Measurements from ENCODE around the gene BEND2. TPM values are rescaled to one million over a fixed set of nuclear protein-coding genes. Genes with fewer than 3 reads are reported as not detected.

The BEND2 gene
- total RNA-seq, 1 experiment from 2014 or later, result not detected

GRCh38 chrX:18119856-18120255 lies 100.8 kb downstream of the BEND2 start:
- Histone ChIP-seq H3K79me2 (ENCODE audit: insufficient read depth, low read length) (no peaks in the 10 kb centered on the region), H4K20me1 (ENCODE audit: insufficient read depth) (no peaks in the 10 kb centered on the region), H3K4me1 (ENCODE audit: control insufficient read depth in 1 of 2, insufficient read depth in 2 of 2, low read length in 2 of 2) (no peaks in the 10 kb centered on the region), H3K4me2 (ENCODE audit: low read length) (no peak overlapping the region), H3K9me2 (ENCODE audit: insufficient read depth) (no peaks in the 10 kb centered on the region), H3K27me3 (ENCODE audit: insufficient read depth, low read length) (no peaks in the 10 kb centered on the region), H3K36me3 (ENCODE audit: control insufficient read depth in 1 of 2, insufficient read depth in 2 of 2, low read length in 2 of 2) (no peaks in the 10 kb centered on the region), H3K9me3 (ENCODE audit: control insufficient read depth in 1 of 2, insufficient read depth in 1 of 2, low read depth in 1 of 2, low read length in 2 of 2) (no peaks in the 10 kb centered on the region), H3K9ac (ENCODE audit: low read length) (no peak overlapping the region), H3K27ac (ENCODE audit: low read depth, low read length) (no peak overlapping the region), H3K4me3 (replicated peaks in 1 of 2; ENCODE audit: low read depth in 1 of 2, low read length in 2 of 2) (no peak overlapping the region), H2AFZ (ENCODE audit: low read depth, low read length, poor library complexity, severe bottlenecking) (no peak overlapping the region)
- RAD21 ChIA-PET (ENCODE audit: low non-redundant PET in 1 of 2, low total read pairs in 2 of 2, uncharacterized antibody in 2 of 2, unreplicated experiment in 2 of 2), result no interaction called here
- BruUV-seq (replicated peaks), result no TSS peak
- ATAC-seq (no peak), DNase-seq (ENCODE audit: low read depth, low spot score) (no peak)
- POLR2A ChIA-PET, result no interaction called here
- TF ChIP-seq JUND (IDR thresholded peaks at IDR 0.05) (no peak), ELF1 (IDR thresholded peaks at IDR 0.05; ENCODE audit: borderline replicate concordance, low read depth) (no peak), ATF3 (IDR thresholded peaks at IDR 0.05) (no peak), CBX3 (IDR thresholded peaks at IDR 0.05; ENCODE audit: low read depth) (no peak), SIN3A (IDR thresholded peaks at IDR 0.05; ENCODE audit: low read depth) (no peak), REST (IDR thresholded peaks at IDR 0.05; ENCODE audit: low read depth) (no peak), POLR2AphosphoS5 (IDR thresholded peaks at IDR 0.05; ENCODE audit: low read depth, low read length) (no peak), ZBTB33 (IDR thresholded peaks at IDR 0.05; ENCODE audit: extremely low read depth, insufficient replicate concordance, low read length) (no peak), CEBPB (IDR thresholded peaks at IDR 0.05; ENCODE audit: low read depth) (no peak), RAD21 (IDR thresholded peaks at IDR 0.05; ENCODE audit: low read depth) (no peak), POLR2A (IDR thresholded peaks at IDR 0.05; ENCODE audit: borderline replicate concordance, extremely low read depth, insufficient read depth, insufficient read length) (no peak), MAX (IDR thresholded peaks at IDR 0.05) (no peak)
- intact Hi-C loops (cut with micrococcal nuclease), result no loop called here
- CTCF ChIA-PET, result no interaction called here

Other genes with a start within 250 kb of the BEND2 start
- gene SCML2, start 133.8 kb upstream of the BEND2 start, total RNA-seq (2021; ENCODE audit: unreplicated experiment), result 5.2 TPM
- gene CDKL5, start 204.7 kb upstream of the BEND2 start, total RNA-seq (2021; ENCODE audit: unreplicated experiment), result 2.5 TPM

Measured in HCT116 (cell line).